ENCODE results near the gene SHISA9. TPM values are rescaled to one million over a fixed set of nuclear protein-coding genes. Genes with fewer than 3 reads are reported as not detected.
A peak's percentile ranks its signal among the peaks of the same experiment; 100 is the strongest.

Gene SHISA9
- total RNA-seq, 4 donors from 2014 or later, result 3.6 to 10.8 (median 4.6) TPM

DNA sequence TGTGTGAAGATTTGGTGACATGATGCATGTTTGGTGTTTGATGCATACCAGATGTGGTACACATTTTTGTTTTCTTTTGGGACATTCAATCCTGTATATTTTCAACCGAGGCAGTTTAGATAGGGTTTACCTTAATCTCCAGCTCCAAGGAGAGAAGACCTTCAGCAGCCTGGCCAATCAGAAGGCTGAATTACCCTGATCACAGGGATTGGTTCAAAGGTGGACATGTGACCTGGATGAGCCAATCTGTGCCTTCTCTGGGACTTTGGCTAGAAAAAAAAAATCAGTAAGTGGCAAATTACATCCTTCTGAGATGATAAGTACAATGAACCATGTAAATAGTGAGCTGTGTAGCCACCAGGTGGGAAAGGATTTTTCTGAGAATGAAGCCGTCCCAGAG lies 205.1 kb downstream of the SHISA9 start:
- WGBS, result 91% methylated on average over 2 of the region's 2 CpGs
- TF ChIP-seq, protein P1, sequence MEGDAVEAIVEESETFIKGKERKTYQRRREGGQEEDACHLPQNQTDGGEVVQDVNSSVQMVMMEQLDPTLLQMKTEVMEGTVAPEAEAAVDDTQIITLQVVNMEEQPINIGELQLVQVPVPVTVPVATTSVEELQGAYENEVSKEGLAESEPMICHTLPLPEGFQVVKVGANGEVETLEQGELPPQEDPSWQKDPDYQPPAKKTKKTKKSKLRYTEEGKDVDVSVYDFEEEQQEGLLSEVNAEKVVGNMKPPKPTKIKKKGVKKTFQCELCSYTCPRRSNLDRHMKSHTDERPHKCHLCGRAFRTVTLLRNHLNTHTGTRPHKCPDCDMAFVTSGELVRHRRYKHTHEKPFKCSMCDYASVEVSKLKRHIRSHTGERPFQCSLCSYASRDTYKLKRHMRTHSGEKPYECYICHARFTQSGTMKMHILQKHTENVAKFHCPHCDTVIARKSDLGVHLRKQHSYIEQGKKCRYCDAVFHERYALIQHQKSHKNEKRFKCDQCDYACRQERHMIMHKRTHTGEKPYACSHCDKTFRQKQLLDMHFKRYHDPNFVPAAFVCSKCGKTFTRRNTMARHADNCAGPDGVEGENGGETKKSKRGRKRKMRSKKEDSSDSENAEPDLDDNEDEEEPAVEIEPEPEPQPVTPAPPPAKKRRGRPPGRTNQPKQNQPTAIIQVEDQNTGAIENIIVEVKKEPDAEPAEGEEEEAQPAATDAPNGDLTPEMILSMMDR (IDR thresholded peaks at IDR 0.05), result no peak
- TF ChIP-seq POLR2AphosphoS5 (IDR thresholded peaks at IDR 0.05) (no peak), POLR2A (IDR thresholded peaks at IDR 0.05; ENCODE audit: low read depth) (no peak), EP300 (IDR thresholded peaks at IDR 0.05) (no peak)
- no peaks in the 10 kb centered on the region for H3K27me3 ChIP-seq
- peaks cover 0 to 14% (median 3%) of the 10 kb centered on the region in 4 donors for H3K4me1 ChIP-seq
- peaks cover 0 to 9% (median 3%) of the 10 kb centered on the region in 4 donors for H3K9me3 ChIP-seq
- no peak overlapping the region for H3K27ac ChIP-seq (replicated peaks in 1 of 4)
- intact Hi-C loops (cut with DNase I), result no loop called here
- DNase-seq (ENCODE audit: extremely low spot score), result no peak
- H3K36me3 ChIP-seq, result no peaks in the 10 kb centered on the region
- no peak overlapping the region for H3K4me3 ChIP-seq

DNA sequence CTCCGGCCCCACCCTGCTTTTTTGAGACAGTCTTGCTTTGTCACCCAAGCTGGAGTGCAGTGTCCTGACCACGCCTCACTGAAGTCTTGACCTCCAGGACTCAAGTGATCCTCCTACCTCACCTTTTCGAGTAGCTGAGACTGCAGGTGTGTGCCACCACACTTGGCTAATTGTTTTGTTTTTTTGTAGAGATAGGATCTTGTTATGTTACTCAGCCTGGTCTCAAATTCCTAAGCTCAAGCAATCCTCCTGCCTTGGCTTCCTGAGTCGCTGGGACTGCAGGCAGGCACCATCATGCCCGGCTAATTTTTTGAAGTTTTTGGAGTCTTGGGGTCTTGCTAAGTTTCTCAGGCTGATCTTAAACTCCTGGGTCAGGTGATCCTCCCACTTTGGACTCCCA lies 206.7 kb downstream of the SHISA9 start:
- DNase-seq (ENCODE audit: extremely low spot score), result no peak
- no peaks in the 10 kb centered on the region for H3K27me3 ChIP-seq
- TF ChIP-seq, protein P1 (IDR thresholded peaks at IDR 0.05), result no peak
- no peak for TF ChIP-seq EP300 (IDR thresholded peaks at IDR 0.05)
- TF ChIP-seq POLR2A (IDR thresholded peaks at IDR 0.05; ENCODE audit: low read depth), result no peak
- TF ChIP-seq POLR2AphosphoS5 (IDR thresholded peaks at IDR 0.05), result no peak
- intact Hi-C loops (cut with DNase I), result no loop called here
- H3K27ac ChIP-seq (replicated peaks in 1 of 4), result no peak overlapping the region
- H3K9me3 ChIP-seq, result peaks cover 0 to 9% (median 3%) of the 10 kb centered on the region in 4 donors
- H3K4me1 ChIP-seq, result peaks cover 0 to 24% (median 7%) of the 10 kb centered on the region in 4 donors
- 74% methylated on average over 5 of the region's 5 CpGs for WGBS
- no peak overlapping the region for H3K4me3 ChIP-seq
- H3K36me3 ChIP-seq, result no peaks in the 10 kb centered on the region

DNA sequence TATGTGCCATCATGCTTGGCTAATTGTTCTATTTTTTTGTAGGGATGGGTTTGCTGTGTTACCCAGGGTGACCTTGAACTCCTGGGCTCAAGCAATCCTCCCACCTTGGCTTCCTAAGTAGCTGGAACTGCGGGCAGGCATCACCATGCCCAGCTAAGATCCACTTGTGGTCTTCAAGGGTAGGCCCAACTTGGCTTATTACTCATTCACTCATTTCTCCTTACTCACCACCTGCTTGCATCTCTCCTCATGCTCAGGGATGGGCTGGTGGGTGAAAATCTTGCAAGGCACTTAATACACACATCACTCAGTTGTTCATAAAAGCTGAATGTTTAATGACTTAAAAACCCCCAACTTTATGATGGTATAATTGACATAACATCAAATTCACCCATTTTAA lies 207.8 kb downstream of the SHISA9 start:
- intact Hi-C loops (cut with DNase I), result no loop called here
- Histone ChIP-seq H3K27me3 (no peaks in the 10 kb centered on the region), H3K36me3 (no peaks in the 10 kb centered on the region), H3K4me1 (peaks cover 0 to 33% (median 16%) of the 10 kb centered on the region in 4 donors), H3K4me3 (no peak overlapping the region), H3K9me3 (peaks cover 0 to 5% (median 2%) of the 10 kb centered on the region in 4 donors), H3K27ac (replicated peaks in 1 of 4) (peak overlapping the region in 2 of 4 donors; percentile 1 to 8)
- 88% methylated on average over 1 of the region's 1 CpG for WGBS
- TF ChIP-seq EP300 (IDR thresholded peaks at IDR 0.05) (no peak), POLR2AphosphoS5 (IDR thresholded peaks at IDR 0.05) (no peak), POLR2A (IDR thresholded peaks at IDR 0.05; ENCODE audit: low read depth) (no peak)
- TF ChIP-seq, protein P1 (IDR thresholded peaks at IDR 0.05), result no peak
- DNase-seq (ENCODE audit: extremely low spot score), result no peak

DNA sequence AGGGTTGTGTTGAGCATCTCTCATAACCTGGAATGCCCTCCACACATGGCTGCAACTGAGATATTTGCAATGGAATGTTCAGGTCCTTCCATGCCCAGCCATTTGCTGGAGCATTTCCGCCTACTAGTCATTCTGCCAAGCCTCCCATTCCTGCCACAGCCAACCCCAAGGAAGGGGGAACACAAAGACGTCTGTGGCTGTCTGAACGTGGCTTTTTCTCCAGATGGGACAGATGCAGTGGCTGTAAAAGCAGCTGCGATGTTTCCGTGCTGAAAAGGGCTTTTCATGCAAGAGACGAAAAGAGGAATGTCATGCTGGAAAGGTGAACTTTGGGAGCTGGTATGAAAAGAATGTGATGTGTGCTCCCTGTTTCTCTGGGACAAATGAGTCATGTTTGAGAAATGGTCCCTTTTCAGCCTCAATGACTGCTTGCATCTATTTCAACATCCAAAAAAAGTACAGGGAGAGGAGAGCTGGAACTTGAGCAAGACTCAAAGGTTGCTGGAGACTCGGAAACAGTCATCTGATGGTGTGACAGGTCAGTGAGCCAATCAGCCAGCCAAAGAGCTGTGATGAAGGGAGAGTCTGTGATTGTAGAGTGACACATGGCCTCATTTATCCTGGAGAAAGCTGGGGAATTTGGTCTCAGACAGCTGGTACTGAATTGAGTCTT lies 208.9 kb downstream of the SHISA9 start:
- H3K4me3 ChIP-seq, result no peak overlapping the region
- intact Hi-C loops (cut with DNase I), result no loop called here
- no peak for DNase-seq (ENCODE audit: extremely low spot score)

More for the DNA sequence above, 208.9 kb downstream of the SHISA9 start:
- Histone ChIP-seq H3K27me3 (no peaks in the 10 kb centered on the region), H3K9me3 (no peaks in the 10 kb centered on the region), H3K36me3 (no peaks in the 10 kb centered on the region), H3K27ac (replicated peaks in 1 of 4) (peak overlapping the region in 3 of 4 donors; percentile 34 to 51 (median 35)), H3K4me1 (peaks cover 0 to 33% (median 16%) of the 10 kb centered on the region in 4 donors)
- 48% methylated on average over 7 of the region's 7 CpGs for WGBS
- TF ChIP-seq POLR2AphosphoS5 (IDR thresholded peaks at IDR 0.05), result peak in 1 of 2 donors; percentile 60
- TF ChIP-seq, protein P1 (IDR thresholded peaks at IDR 0.05), result no peak

Data from esophagus muscularis mucosa (tissue), 4 donors.